Measurements from ENCODE around the gene QPRT. TPM values are rescaled to one million over a fixed set of nuclear protein-coding genes. Genes with fewer than 3 reads are reported as not detected.

The QPRT gene
- total RNA-seq, 1 donor from 2014 or later = 20.8 TPM

GRCh38 chr16:29662000-29662728, 16.8 kb upstream of the QPRT start:
- no peak for TF ChIP-seq CTCF (IDR thresholded peaks at IDR 0.05; ENCODE audit: borderline replicate concordance)
- H3K27me3 ChIP-seq (ENCODE audit: low read depth) = peaks cover 26% of the 10 kb centered on the region
- no peak for DNase-seq
- H3K9me3 ChIP-seq (replicated peaks) = no peaks in the 10 kb centered on the region
- peaks cover 12% of the 10 kb centered on the region for H3K4me1 ChIP-seq
- intact Hi-C loops (cut with micrococcal nuclease) = no loop called here
- no peaks in the 10 kb centered on the region for H3K36me3 ChIP-seq
- no peak overlapping the region for H3K4me3 ChIP-seq
- H3K27ac ChIP-seq (replicated peaks) = no peak overlapping the region

DNA sequence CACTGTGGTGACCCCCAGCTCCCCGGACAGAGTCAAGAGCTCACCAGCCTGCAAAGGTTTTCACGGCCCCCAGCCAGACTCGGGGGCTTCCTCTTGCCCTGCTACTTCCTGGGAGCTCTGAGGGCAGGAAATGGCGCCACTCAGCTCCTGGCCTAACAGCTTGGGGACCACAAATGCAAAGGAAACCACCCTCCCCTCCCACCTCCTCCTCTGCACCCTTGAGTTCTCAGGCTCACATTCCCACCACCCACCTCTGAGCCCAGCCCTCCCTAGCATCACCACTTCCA, 16.3 kb upstream of the QPRT start:
- Histone ChIP-seq H3K27ac (replicated peaks) (no peak overlapping the region), H3K9me3 (replicated peaks) (no peaks in the 10 kb centered on the region), H3K4me3 (no peak overlapping the region), H3K36me3 (no peaks in the 10 kb centered on the region), H3K4me1 (peaks cover 12% of the 10 kb centered on the region), H3K27me3 (ENCODE audit: low read depth) (peaks cover 26% of the 10 kb centered on the region)
- intact Hi-C loops (cut with micrococcal nuclease) = no loop called here
- TF ChIP-seq CTCF (IDR thresholded peaks at IDR 0.05; ENCODE audit: borderline replicate concordance) = no peak
- DNase-seq = no peak

DNA sequence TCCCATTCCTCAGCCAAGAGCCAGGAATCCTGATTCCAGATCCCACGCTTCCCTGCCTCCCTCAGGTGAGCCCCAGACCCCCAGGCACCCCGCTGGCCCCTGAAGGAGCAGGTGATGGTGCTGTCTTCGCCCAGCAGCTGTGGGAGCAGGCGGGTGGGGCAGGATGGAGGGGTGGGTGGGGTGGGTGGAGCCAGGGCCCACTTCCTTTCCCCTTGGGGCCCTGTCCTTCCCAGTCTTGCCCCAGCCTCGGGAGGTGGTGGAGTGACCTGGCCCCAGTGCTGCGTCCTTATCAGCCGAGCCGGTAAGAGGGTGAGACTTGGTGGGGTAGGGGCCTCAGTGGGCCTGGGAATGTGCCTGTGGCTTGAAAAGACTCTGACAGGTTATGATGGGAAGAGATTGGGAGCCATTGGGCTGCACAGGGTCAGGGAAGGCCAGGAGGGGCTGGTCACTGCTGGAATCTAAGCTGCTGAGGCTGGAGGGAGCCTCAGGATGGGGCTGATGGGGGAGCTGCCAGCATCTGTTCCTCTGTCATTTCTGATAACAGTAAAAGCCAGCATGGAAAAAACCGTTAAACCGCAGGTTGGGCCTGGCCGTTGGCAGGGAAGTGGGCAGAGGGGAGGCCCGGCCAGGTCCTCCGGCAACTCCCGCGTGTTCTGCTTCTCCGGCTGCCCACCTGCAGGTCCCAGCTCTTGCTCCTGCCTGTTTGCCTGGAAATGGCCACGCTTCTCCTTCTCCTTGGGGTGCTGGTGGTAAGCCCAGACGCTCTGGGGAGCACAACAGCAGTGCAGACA, 15.8 kb upstream of the QPRT start, which contains the start of gene SPN:
SPN (plus strand) TSS at position 232 of the 791 bp plus-strand sequence; CDS start at position 714, 482 bp downstream.
- Histone ChIP-seq H3K9me3 (replicated peaks) (no peaks in the 10 kb centered on the region), H3K36me3 (no peaks in the 10 kb centered on the region), H3K4me1 (peaks cover 12% of the 10 kb centered on the region), H3K4me3 (peak within 1 kb of the TSS; percentile 32), H3K27me3 (ENCODE audit: low read depth) (peaks cover 26% of the 10 kb centered on the region), H3K27ac (replicated peaks) (no peak within 1 kb of the TSS)
- no peak for TF ChIP-seq CTCF (IDR thresholded peaks at IDR 0.05; ENCODE audit: borderline replicate concordance)
- no peak for DNase-seq
- intact Hi-C loops (cut with micrococcal nuclease) = no loop called here

- H3K4me3 ChIP-seq = peak overlapping the region; percentile 32
- H3K36me3 ChIP-seq = no peaks in the 10 kb centered on the region
- H3K27me3 ChIP-seq (ENCODE audit: low read depth) = peaks cover 26% of the 10 kb centered on the region
- no peaks in the 10 kb centered on the region for H3K9me3 ChIP-seq (replicated peaks)
- peaks cover 12% of the 10 kb centered on the region for H3K4me1 ChIP-seq
- TF ChIP-seq CTCF (IDR thresholded peaks at IDR 0.05; ENCODE audit: borderline replicate concordance) = no peak
- intact Hi-C loops (cut with micrococcal nuclease) = no loop called here
- H3K27ac ChIP-seq (replicated peaks) = no peak overlapping the region
- DNase-seq = no peak
Measured at GRCh38 chr16:29663807-29664090, 15.2 kb upstream of the QPRT start.

DNA sequence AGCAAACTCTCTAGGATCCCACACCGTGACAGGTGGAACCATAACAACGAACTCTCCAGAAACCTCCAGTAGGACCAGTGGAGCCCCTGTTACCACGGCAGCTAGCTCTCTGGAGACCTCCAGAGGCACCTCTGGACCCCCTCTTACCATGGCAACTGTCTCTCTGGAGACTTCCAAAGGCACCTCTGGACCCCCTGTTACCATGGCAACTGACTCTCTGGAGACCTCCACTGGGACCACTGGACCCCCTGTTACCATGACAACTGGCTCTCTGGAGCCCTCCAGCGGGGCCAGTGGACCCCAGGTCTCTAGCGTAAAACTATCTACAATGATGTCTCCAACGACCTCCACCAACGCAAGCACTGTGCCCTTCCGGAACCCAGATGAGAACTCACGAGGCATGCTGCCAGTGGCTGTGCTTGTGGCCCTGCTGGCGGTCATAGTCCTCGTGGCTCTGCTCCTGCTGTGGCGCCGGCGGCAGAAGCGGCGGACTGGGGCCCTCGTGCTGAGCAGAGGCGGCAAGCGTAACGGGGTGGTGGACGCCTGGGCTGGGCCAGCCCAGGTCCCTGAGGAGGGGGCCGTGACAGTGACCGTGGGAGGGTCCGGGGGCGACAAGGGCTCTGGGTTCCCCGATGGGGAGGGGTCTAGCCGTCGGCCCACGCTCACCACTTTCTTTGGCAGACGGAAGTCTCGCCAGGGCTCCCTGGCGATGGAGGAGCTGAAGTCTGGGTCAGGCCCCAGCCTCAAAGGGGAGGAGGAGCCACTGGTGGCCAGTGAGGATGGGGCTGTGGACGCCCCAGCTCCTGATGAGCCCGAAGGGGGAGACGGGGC, 14.7 kb upstream of the QPRT start:
- Histone ChIP-seq H3K27ac (replicated peaks) (no peak overlapping the region), H3K4me1 (peaks cover 12% of the 10 kb centered on the region), H3K4me3 (peak overlapping the region; percentile 32), H3K9me3 (replicated peaks) (no peaks in the 10 kb centered on the region), H3K27me3 (ENCODE audit: low read depth) (peaks cover 26% of the 10 kb centered on the region), H3K36me3 (no peaks in the 10 kb centered on the region)
- TF ChIP-seq CTCF (IDR thresholded peaks at IDR 0.05; ENCODE audit: borderline replicate concordance) = no peak
- intact Hi-C loops (cut with micrococcal nuclease) = no loop called here
- no peak for DNase-seq

Data from left ventricle myocardium inferior (tissue), 1 donor.